ENCODE measurements around the gene MAP2K7. TPM values are rescaled to one million over a fixed set of nuclear protein-coding genes. Genes with fewer than 3 reads are reported as not detected.

MAP2K7 gene
- polyA plus RNA-seq, 1 donor (not counting 4 experiments of a cell fraction or from before 2014, with no cell fraction given): 8.4 TPM

GRCh38 chr19:7920519-7921301 is 17.0 kb downstream of the MAP2K7 start:
- no peak for TF ChIP-seq EZH2 (IDR thresholded peaks at IDR 0.05; ENCODE audit: low read length)
- no peaks in the 10 kb centered on the region for H3K9me3 ChIP-seq (ENCODE audit: control insufficient read depth, low read depth, low read length)

GRCh38 chr19:7921302-7921966 is 17.8 kb downstream of the MAP2K7 start:
- no peaks in the 10 kb centered on the region for H3K9me1 ChIP-seq (ENCODE audit: control insufficient read depth, extremely low read depth, insufficient read depth, low read length)
- peak overlapping the region; percentile 75 for H3K9ac ChIP-seq (ENCODE audit: control insufficient read depth, extremely low read depth, insufficient read depth, low read length)
- peaks cover 4 to 5% of the 10 kb centered on the region in 2 experiments for H3K36me3 ChIP-seq (ENCODE audit: control insufficient read depth in 2 of 2, extremely low read depth in 1 of 2, insufficient read depth in 2 of 2, low read length in 2 of 2)
- no peaks in the 10 kb centered on the region for H3K79me2 ChIP-seq (ENCODE audit: control insufficient read depth, insufficient read depth, low read length)
- dilution Hi-C loops (cut with MboI; ENCODE audit: extremely low pct_ligation_motif_present, low sequenced_read_pairs): no loop called here
- peaks cover 15% of the 10 kb centered on the region for H3K27me3 ChIP-seq (ENCODE audit: control insufficient read depth, extremely low read depth, insufficient read depth, low read length)
- peak overlapping the region; percentile 76 for H3K27ac ChIP-seq (ENCODE audit: control insufficient read depth, insufficient read depth, low read length)
- FAIRE-seq (no peak), DNase-seq (ENCODE audit: low read depth, low spot score) (no peak)
- H3K4me1 ChIP-seq (ENCODE audit: control insufficient read depth, extremely low read depth, insufficient read depth, low read length): peaks cover 18% of the 10 kb centered on the region
- H3K4me3 ChIP-seq (ENCODE audit: control insufficient read depth in 2 of 3, extremely low read depth in 1 of 3, insufficient read depth in 2 of 3, low read depth in 1 of 3, low read length in 3 of 3): peak overlapping the region; percentile 40 to 78 (median 70)
- TF ChIP-seq CTCF (optimal IDR thresholded peaks at IDR 0.05 in 1 of 3, IDR thresholded peaks at IDR 0.05 in 1 of 3, conservative IDR thresholded peaks at IDR 0.05 in 1 of 3; ENCODE audit: extremely low read depth in 1 of 3, insufficient read depth in 2 of 3, low read length in 3 of 3) (no peak), EZH2 (IDR thresholded peaks at IDR 0.05; ENCODE audit: low read length) (no peak)
- no peaks in the 10 kb centered on the region for H3K9me3 ChIP-seq (ENCODE audit: control insufficient read depth, low read depth, low read length)
- peak overlapping the region; percentile 93 for H3K4me2 ChIP-seq (ENCODE audit: control insufficient read depth, extremely low read depth, insufficient read depth, low read depth, low read length)
- H4K20me1 ChIP-seq (ENCODE audit: control insufficient read depth, extremely low read depth, insufficient read depth, low read length): no peaks in the 10 kb centered on the region
- H2AFZ ChIP-seq (ENCODE audit: control insufficient read depth, low read length): peak overlapping the region; percentile 68

More at GRCh38 chr19:7920519-7921301, 17.0 kb downstream of the MAP2K7 start:
- H4K20me1 ChIP-seq (ENCODE audit: control insufficient read depth, extremely low read depth, insufficient read depth, low read length): no peaks in the 10 kb centered on the region
- H3K9ac ChIP-seq (ENCODE audit: control insufficient read depth, extremely low read depth, insufficient read depth, low read length): peak overlapping the region; percentile 75
- H3K9me1 ChIP-seq (ENCODE audit: control insufficient read depth, extremely low read depth, insufficient read depth, low read length): no peaks in the 10 kb centered on the region
- H3K4me3 ChIP-seq (ENCODE audit: control insufficient read depth in 2 of 3, extremely low read depth in 1 of 3, insufficient read depth in 2 of 3, low read depth in 1 of 3, low read length in 3 of 3): peak overlapping the region; percentile 71 to 90 (median 90)
- peak overlapping the region; percentile 99 for H3K4me2 ChIP-seq (ENCODE audit: control insufficient read depth, extremely low read depth, insufficient read depth, low read depth, low read length)
- no peaks in the 10 kb centered on the region for H3K79me2 ChIP-seq (ENCODE audit: control insufficient read depth, insufficient read depth, low read length)
- H3K36me3 ChIP-seq (ENCODE audit: control insufficient read depth in 2 of 2, extremely low read depth in 1 of 2, insufficient read depth in 2 of 2, low read length in 2 of 2): peaks cover 4 to 5% of the 10 kb centered on the region in 2 experiments
- H3K27me3 ChIP-seq (ENCODE audit: control insufficient read depth, extremely low read depth, insufficient read depth, low read length): peaks cover 22% of the 10 kb centered on the region
- peak overlapping the region; percentile 76 for H3K27ac ChIP-seq (ENCODE audit: control insufficient read depth, insufficient read depth, low read length)
- dilution Hi-C loops (cut with MboI; ENCODE audit: extremely low pct_ligation_motif_present, low sequenced_read_pairs): no loop called here
- H3K4me1 ChIP-seq (ENCODE audit: control insufficient read depth, extremely low read depth, insufficient read depth, low read length): peaks cover 18% of the 10 kb centered on the region
- FAIRE-seq (peak; percentile 36), DNase-seq (ENCODE audit: low read depth, low spot score) (peak; percentile 96)
- peak overlapping the region; percentile 82 for H2AFZ ChIP-seq (ENCODE audit: control insufficient read depth, low read length)
